ENCODE measurements around the gene ITIH2. TPM values are rescaled to one million over a fixed set of nuclear protein-coding genes. Genes with fewer than 3 reads are reported as not detected.
A peak's percentile ranks its signal among the peaks of the same experiment; 100 is the strongest.
"Not testable (repeated sequence)": the region's sequence is repeated elsewhere in the genome, so short reads cannot be mapped to it uniquely, and the experiment has no call there.

ITIH2 gene
- polyA plus RNA-seq, 4 donors = 0.12 TPM; not detected in 3

DNA sequence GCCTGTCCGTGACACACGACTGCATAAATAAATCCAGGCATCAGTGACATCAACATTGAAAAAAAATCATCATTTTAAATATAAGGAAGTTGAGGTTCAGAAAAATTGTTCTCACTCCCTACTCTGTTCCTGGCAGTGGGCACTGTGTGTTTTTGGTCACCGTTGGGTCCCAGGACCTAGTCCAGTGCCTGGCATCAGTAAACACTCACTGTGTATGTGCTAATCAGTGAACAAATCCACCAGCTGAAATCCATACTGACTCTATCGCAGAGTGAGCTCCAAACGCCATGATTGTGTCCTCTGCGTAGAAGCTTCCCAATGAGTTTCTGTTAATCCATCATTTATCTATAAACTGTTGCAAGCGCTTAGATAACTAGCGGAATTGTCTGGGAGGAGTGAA, 41.2 kb downstream of the ITIH2 start:
- no peak for DNase-seq
- H3K27me3 ChIP-seq (ENCODE audit: control insufficient read depth in 3 of 3, insufficient read depth in 3 of 3, low read length in 3 of 3) = no peaks in the 10 kb centered on the region
- no peaks in the 10 kb centered on the region for H3K9me3 ChIP-seq (ENCODE audit: control insufficient read depth in 2 of 2, insufficient read depth in 1 of 2, low read depth in 1 of 2, low read length in 1 of 2)
- H3K27ac ChIP-seq (ENCODE audit: low read depth in 1 of 3, low read length in 2 of 3) = no peak overlapping the region
- no peak overlapping the region for H3K4me3 ChIP-seq (ENCODE audit: low read depth in 1 of 3, low read length in 3 of 3)
- H3K4me1 ChIP-seq (ENCODE audit: control insufficient read depth in 3 of 3, insufficient read depth in 2 of 3, low read depth in 1 of 3, low read length in 2 of 3) = no peaks in the 10 kb centered on the region
- WGBS, 3 donors = 85 to 90% (median 87%) methylated on average over 8 of the region's 8 CpGs
- no peaks in the 10 kb centered on the region for H3K36me3 ChIP-seq (ENCODE audit: control insufficient read depth in 3 of 3, insufficient read depth in 2 of 3, low read depth in 1 of 3, low read length in 3 of 3)
- FAIRE-seq = no peak

DNA sequence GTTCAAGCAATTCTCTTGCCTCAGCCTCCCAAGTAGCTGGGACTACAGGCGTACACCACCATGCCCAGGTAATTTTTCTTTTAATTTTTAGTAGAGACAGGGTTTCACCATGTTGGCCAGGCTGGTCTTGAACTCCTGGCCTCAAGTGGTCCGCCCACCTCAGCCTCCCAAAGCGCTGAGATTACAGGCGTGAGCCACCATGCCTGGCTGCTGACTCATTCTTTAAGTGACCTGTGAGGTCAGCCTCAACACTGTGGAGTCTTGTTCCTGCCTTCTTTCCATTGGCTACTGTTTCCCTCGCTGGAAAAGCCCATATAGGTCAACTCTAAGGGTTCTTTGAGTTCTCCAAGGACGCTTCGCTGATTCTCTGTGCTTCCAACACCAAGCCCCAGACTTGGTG, 45.5 kb downstream of the ITIH2 start:
- H3K9me3 ChIP-seq (ENCODE audit: control insufficient read depth in 2 of 2, insufficient read depth in 1 of 2, low read depth in 1 of 2, low read length in 1 of 2); H3K27ac ChIP-seq (ENCODE audit: low read depth in 1 of 3, low read length in 2 of 3); FAIRE-seq; H3K4me1 ChIP-seq (ENCODE audit: control insufficient read depth in 3 of 3, insufficient read depth in 2 of 3, low read depth in 1 of 3, low read length in 2 of 3); H3K27me3 ChIP-seq (ENCODE audit: control insufficient read depth in 3 of 3, insufficient read depth in 3 of 3, low read length in 3 of 3); DNase-seq; H3K4me3 ChIP-seq (ENCODE audit: low read depth in 1 of 3, low read length in 3 of 3); H3K36me3 ChIP-seq (ENCODE audit: control insufficient read depth in 3 of 3, insufficient read depth in 2 of 3, low read depth in 1 of 3, low read length in 3 of 3): not testable (repeated sequence)
- WGBS, 3 donors = 85 to 94% (median 90%) methylated on average over 7 of the region's 7 CpGs

DNA sequence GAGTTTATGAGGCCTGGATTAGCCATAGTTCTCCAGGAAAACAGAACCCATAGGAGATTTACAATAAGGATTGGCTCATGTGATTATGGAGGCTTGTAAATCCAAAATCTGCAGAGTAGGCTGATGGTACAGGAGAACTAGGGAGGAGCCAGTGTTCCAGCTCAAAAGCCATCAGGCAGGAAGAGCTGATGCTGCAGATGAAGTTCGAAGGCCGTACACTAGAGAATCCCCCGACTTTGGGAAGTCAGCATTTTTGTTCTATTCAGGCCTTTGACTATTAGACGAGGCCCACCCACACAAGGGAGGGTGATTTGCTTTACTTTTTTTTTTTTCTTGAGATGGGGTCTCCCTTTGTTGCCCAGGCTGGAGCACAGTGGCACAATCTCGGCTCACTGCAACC, 47.1 kb downstream of the ITIH2 start:
- Histone ChIP-seq H3K4me1 (ENCODE audit: control insufficient read depth in 3 of 3, insufficient read depth in 2 of 3, low read depth in 1 of 3, low read length in 2 of 3) (no peaks in the 10 kb centered on the region), H3K36me3 (ENCODE audit: control insufficient read depth in 3 of 3, insufficient read depth in 2 of 3, low read depth in 1 of 3, low read length in 3 of 3) (peaks cover 6 to 15% (median 11%) of the 10 kb centered on the region in 3 donors), H3K27me3 (ENCODE audit: control insufficient read depth in 3 of 3, insufficient read depth in 3 of 3, low read length in 3 of 3) (no peaks in the 10 kb centered on the region), H3K27ac (ENCODE audit: low read depth in 1 of 3, low read length in 2 of 3) (no peak overlapping the region), H3K4me3 (ENCODE audit: low read depth in 1 of 3, low read length in 3 of 3) (no peak overlapping the region), H3K9me3 (ENCODE audit: control insufficient read depth in 2 of 2, insufficient read depth in 1 of 2, low read depth in 1 of 2, low read length in 1 of 2) (no peaks in the 10 kb centered on the region)
- DNase-seq (no peak), FAIRE-seq (no peak)
- WGBS, 3 donors = 92 to 98% (median 96%) methylated on average over 5 of the region's 5 CpGs

DNA sequence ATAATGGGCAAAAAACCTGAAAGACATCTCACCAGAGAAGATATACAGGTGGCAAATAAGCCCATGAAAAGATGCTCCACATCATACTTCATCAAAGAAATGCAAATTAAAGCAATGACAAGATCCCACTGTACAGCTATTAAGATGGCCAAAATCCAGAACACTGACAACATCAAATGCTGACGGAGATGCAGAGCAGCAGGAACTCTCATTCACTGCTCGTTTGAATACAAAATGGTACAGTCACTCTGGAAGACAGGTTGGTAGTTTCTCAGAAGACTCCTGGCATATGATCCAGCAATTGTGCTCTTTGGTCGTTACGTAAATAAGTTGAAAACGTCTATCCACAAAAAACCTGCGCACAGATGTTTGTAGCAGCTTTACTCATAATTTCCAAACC, 49.1 kb downstream of the ITIH2 start:
- H3K36me3 ChIP-seq (ENCODE audit: control insufficient read depth in 3 of 3, insufficient read depth in 2 of 3, low read depth in 1 of 3, low read length in 3 of 3) = peaks cover 6 to 21% (median 14%) of the 10 kb centered on the region in 3 donors
- DNase-seq (no peak), FAIRE-seq (no peak)
- no peak overlapping the region for H3K27ac ChIP-seq (ENCODE audit: low read depth in 1 of 3, low read length in 2 of 3)
- no peaks in the 10 kb centered on the region for H3K9me3 ChIP-seq (ENCODE audit: control insufficient read depth in 2 of 2, insufficient read depth in 1 of 2, low read depth in 1 of 2, low read length in 1 of 2)
- H3K4me3 ChIP-seq (ENCODE audit: low read depth in 1 of 3, low read length in 3 of 3) = no peak overlapping the region
- no peaks in the 10 kb centered on the region for H3K4me1 ChIP-seq (ENCODE audit: control insufficient read depth in 3 of 3, insufficient read depth in 2 of 3, low read depth in 1 of 3, low read length in 2 of 3)
- 89 to 94% (median 93%) methylated on average over 6 of the region's 6 CpGs for WGBS, 3 donors
- H3K27me3 ChIP-seq (ENCODE audit: control insufficient read depth in 3 of 3, insufficient read depth in 3 of 3, low read length in 3 of 3) = no peaks in the 10 kb centered on the region

DNA sequence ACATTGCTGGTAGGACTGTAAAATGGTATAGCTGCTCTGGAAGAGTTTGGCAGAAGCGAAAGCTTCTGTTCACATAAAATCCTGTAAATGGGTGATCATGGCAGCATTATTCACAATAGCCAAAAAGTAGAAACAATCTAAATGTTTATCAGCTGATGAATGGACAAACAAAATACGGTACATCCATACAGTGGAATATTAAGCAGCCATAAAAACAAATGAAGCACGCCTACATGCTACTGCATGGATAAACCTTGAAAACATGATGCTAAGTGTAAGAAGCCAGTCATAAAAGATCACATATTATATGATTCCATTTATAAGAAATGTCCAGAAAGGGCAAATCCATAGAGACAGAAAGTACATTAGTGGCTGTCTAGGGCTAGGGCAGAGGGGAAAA, 52.0 kb downstream of the ITIH2 start:
- no peak for FAIRE-seq
- 98 to 99% (median 99%) methylated on average over 3 of the region's 3 CpGs for WGBS, 3 donors
- H3K9me3 ChIP-seq (ENCODE audit: control insufficient read depth in 2 of 2, insufficient read depth in 1 of 2, low read depth in 1 of 2, low read length in 1 of 2) = no peaks in the 10 kb centered on the region
- H3K27ac ChIP-seq (ENCODE audit: low read depth in 1 of 3, low read length in 2 of 3) = no peak overlapping the region
- no peak overlapping the region for H3K4me3 ChIP-seq (ENCODE audit: low read depth in 1 of 3, low read length in 3 of 3)
- peaks cover 6 to 24% (median 19%) of the 10 kb centered on the region in 3 donors for H3K36me3 ChIP-seq (ENCODE audit: control insufficient read depth in 3 of 3, insufficient read depth in 2 of 3, low read depth in 1 of 3, low read length in 3 of 3)
- H3K4me1 ChIP-seq (ENCODE audit: control insufficient read depth in 3 of 3, insufficient read depth in 2 of 3, low read depth in 1 of 3, low read length in 2 of 3) = no peaks in the 10 kb centered on the region
- no peak for DNase-seq
- H3K27me3 ChIP-seq (ENCODE audit: control insufficient read depth in 3 of 3, insufficient read depth in 3 of 3, low read length in 3 of 3) = no peaks in the 10 kb centered on the region

DNA sequence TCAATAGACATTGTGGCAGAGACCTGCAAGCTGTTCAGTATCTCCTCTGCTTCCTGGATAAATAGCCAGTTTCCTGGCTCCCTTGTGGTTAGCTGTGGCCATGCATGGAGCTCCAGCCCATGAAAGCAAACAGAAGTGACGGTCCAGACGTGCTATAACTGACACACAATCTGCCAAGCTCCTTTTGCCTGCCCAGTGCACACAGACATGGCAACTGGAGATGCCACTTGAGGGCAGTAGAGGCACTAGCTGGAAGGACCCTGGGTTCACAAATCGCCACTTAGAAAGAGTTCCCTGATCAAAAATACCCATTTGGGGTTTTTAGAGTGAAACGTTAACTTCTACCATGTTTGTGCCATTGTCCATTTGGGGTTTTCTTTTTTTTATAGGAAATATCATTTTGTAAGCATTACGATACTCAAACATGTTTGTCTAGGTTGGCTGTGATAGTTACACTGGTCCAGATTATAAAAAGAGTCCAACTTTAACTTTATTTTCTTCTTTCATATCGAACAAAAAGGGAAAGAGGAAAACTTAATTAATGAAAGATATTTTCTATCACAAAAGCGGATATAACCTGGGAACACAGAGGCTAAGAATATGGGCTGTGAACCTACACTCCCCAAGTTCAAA, 53.4 kb downstream of the ITIH2 start:
- Histone ChIP-seq H3K27me3 (ENCODE audit: control insufficient read depth in 3 of 3, insufficient read depth in 3 of 3, low read length in 3 of 3) (no peaks in the 10 kb centered on the region), H3K4me1 (ENCODE audit: control insufficient read depth in 3 of 3, insufficient read depth in 2 of 3, low read depth in 1 of 3, low read length in 2 of 3) (no peaks in the 10 kb centered on the region), H3K27ac (ENCODE audit: low read depth in 1 of 3, low read length in 2 of 3) (no peak overlapping the region), H3K9me3 (ENCODE audit: control insufficient read depth in 2 of 2, insufficient read depth in 1 of 2, low read depth in 1 of 2, low read length in 1 of 2) (no peaks in the 10 kb centered on the region), H3K36me3 (ENCODE audit: control insufficient read depth in 3 of 3, insufficient read depth in 2 of 3, low read depth in 1 of 3, low read length in 3 of 3) (peaks cover 10 to 22% (median 22%) of the 10 kb centered on the region in 3 donors), H3K4me3 (ENCODE audit: low read depth in 1 of 3, low read length in 3 of 3) (no peak overlapping the region)
- WGBS, 3 donors = 71 to 76% (median 75%) methylated on average over 7 of the region's 7 CpGs
- DNase-seq (peak; percentile 9 to 26), FAIRE-seq (no peak)

DNA sequence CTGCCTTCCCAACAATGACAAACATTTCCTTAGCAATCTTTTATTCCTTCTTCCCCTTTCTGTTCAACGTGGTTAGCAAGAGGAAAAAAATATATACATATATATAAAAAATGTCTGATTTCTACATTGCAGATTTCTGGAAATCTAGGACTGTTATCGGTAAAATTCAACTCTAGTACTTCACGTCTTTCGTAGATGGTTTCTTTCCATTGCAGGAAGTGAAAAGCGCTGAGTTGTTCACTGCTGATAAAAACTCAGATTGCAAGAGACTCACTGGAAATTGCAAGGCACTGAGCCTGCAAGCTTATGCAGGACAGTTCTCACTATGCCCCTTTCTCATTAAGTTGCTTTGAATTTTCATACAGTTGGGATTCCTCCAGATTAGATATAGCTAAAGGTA, 60.8 kb downstream of the ITIH2 start:
- H3K27me3 ChIP-seq (ENCODE audit: control insufficient read depth in 3 of 3, insufficient read depth in 3 of 3, low read length in 3 of 3) = no peaks in the 10 kb centered on the region
- H3K4me1 ChIP-seq (ENCODE audit: control insufficient read depth in 3 of 3, insufficient read depth in 2 of 3, low read depth in 1 of 3, low read length in 2 of 3) = no peaks in the 10 kb centered on the region
- no peak for DNase-seq
- peaks cover 9 to 32% (median 17%) of the 10 kb centered on the region in 3 donors for H3K36me3 ChIP-seq (ENCODE audit: control insufficient read depth in 3 of 3, insufficient read depth in 2 of 3, low read depth in 1 of 3, low read length in 3 of 3)
- FAIRE-seq = no peak
- 76 to 86% (median 83%) methylated on average over 5 of the region's 5 CpGs for WGBS, 3 donors
- no peak overlapping the region for H3K4me3 ChIP-seq (ENCODE audit: low read depth in 1 of 3, low read length in 3 of 3)
- H3K27ac ChIP-seq (ENCODE audit: low read depth in 1 of 3, low read length in 2 of 3) = no peak overlapping the region
- H3K9me3 ChIP-seq (ENCODE audit: control insufficient read depth in 2 of 2, insufficient read depth in 1 of 2, low read depth in 1 of 2, low read length in 1 of 2) = no peaks in the 10 kb centered on the region

DNA sequence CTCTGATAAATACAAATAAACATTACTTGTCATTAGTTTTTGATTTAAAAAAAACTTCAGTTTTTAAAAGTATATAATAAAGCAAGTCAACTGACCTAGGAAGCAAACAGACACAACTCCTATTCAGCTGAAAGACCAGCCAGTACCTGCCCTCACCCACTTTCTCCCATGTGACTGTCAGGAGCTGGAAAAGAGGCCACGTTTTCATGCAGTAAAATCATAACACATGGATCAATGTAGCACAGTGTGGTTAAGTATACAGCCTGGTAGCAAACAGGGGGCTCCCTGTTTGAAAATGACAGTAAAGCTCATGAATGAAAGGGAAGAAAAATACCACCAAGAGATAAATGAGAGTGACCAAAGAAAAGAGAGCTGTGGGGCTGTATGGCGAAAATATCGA, 63.1 kb downstream of the ITIH2 start:
- peaks cover 7 to 32% (median 19%) of the 10 kb centered on the region in 3 donors for H3K36me3 ChIP-seq (ENCODE audit: control insufficient read depth in 3 of 3, insufficient read depth in 2 of 3, low read depth in 1 of 3, low read length in 3 of 3)
- no peaks in the 10 kb centered on the region for H3K4me1 ChIP-seq (ENCODE audit: control insufficient read depth in 3 of 3, insufficient read depth in 2 of 3, low read depth in 1 of 3, low read length in 2 of 3)
- H3K4me3 ChIP-seq (ENCODE audit: low read depth in 1 of 3, low read length in 3 of 3) = no peak overlapping the region
- DNase-seq (no peak), FAIRE-seq (no peak)
- no peaks in the 10 kb centered on the region for H3K27me3 ChIP-seq (ENCODE audit: control insufficient read depth in 3 of 3, insufficient read depth in 3 of 3, low read length in 3 of 3)
- H3K27ac ChIP-seq (ENCODE audit: low read depth in 1 of 3, low read length in 2 of 3) = no peak overlapping the region
- WGBS, 3 donors = 88 to 95% (median 89%) methylated on average over 3 of the region's 3 CpGs
- no peaks in the 10 kb centered on the region for H3K9me3 ChIP-seq (ENCODE audit: control insufficient read depth in 2 of 2, insufficient read depth in 1 of 2, low read depth in 1 of 2, low read length in 1 of 2)

DNA sequence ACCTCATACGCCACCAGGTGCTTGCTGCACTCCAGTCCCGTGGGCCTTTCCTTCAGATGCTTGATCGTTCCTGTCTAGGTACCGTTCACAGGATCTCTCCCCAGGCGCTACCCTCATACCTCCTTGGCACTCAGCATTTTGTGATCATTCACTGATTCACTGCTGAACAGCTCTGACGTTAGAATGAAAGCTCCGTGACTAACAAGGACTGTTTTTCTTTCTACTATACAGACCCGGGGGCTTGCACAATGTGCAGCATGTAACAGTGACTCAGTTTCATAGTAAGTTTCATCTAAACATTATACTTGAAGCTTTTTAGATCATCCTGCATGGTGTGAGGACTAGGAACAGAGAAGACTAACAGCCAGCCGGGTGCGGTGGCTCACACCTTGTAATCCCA, 64.1 kb downstream of the ITIH2 start:
- Histone ChIP-seq H3K27ac (ENCODE audit: low read depth in 1 of 3, low read length in 2 of 3) (no peak overlapping the region), H3K36me3 (ENCODE audit: control insufficient read depth in 3 of 3, insufficient read depth in 2 of 3, low read depth in 1 of 3, low read length in 3 of 3) (peaks cover 2 to 33% (median 18%) of the 10 kb centered on the region in 3 donors), H3K4me1 (ENCODE audit: control insufficient read depth in 3 of 3, insufficient read depth in 2 of 3, low read depth in 1 of 3, low read length in 2 of 3) (no peaks in the 10 kb centered on the region), H3K27me3 (ENCODE audit: control insufficient read depth in 3 of 3, insufficient read depth in 3 of 3, low read length in 3 of 3) (no peaks in the 10 kb centered on the region), H3K4me3 (ENCODE audit: low read depth in 1 of 3, low read length in 3 of 3) (no peak overlapping the region), H3K9me3 (ENCODE audit: control insufficient read depth in 2 of 2, insufficient read depth in 1 of 2, low read depth in 1 of 2, low read length in 1 of 2) (no peaks in the 10 kb centered on the region)
- DNase-seq (no peak), FAIRE-seq (no peak)
- 94 to 97% (median 95%) methylated on average over 10 of the region's 10 CpGs for WGBS, 3 donors

Measured in small intestine (tissue), 7 donors.